Heart right ventricle (tissue), 16 donors: ENCODE results near the gene CPT2. TPM values are rescaled to one million over a fixed set of nuclear protein-coding genes. Genes with fewer than 3 reads are reported as not detected.
"Not testable (repeated sequence)": the region's sequence is repeated elsewhere in the genome, so short reads cannot be mapped to it uniquely, and the experiment has no call there.

Experiments used
- ATAC-seq, 8 donors: fragments of 200-7000 bp; cut with Tn5 transposase; one replicate each; pipeline ENCODE4 v1.9.1; 2020; ENCODE audit warnings: mild to moderate bottlenecking in 8 of 8, moderate library complexity in 8 of 8, moderate number of reproducible peaks in 1 of 8
- DNase-seq, 2 donors: peaks; one replicate each; pipeline ENCODE4 v3.0.0-alpha.2; 2020
- H3K27ac ChIP-seq, 10 donors: fragments of 200-600 bp; sonication (generic) in 2 of 10; one replicate each; pipeline versions ENCODE4 v1.5.0 to v1.8.0; 2020 to 2022; ENCODE audit warnings: mild to moderate bottlenecking in 3 of 10
- H3K27me3 ChIP-seq, 7 donors: fragments of 200-600 bp; one replicate each; pipeline ENCODE4 v1.8.0; 2021 to 2022; ENCODE audit warnings: mild to moderate bottlenecking in 2 of 7
- H3K36me3 ChIP-seq, 9 donors: fragments of 200-600 bp; sonication (generic) in 1 of 9; one replicate each; pipeline versions ENCODE4 v1.5.0 to v1.8.0; 2020 to 2022; ENCODE audit warnings: mild to moderate bottlenecking in 2 of 9
- H3K4me1 ChIP-seq, 9 donors: fragments of 200-600 bp; sonication (generic) in 1 of 9; one replicate each; pipeline versions ENCODE4 v1.5.0 to v1.8.0; 2020 to 2022; ENCODE audit warnings: mild to moderate bottlenecking in 4 of 9
- H3K4me3 ChIP-seq, 10 donors: fragments of 200-600 bp; sonication (generic) in 2 of 10; one replicate each; pipeline versions ENCODE4 v1.5.0 to v1.8.0; 2020 to 2022; ENCODE audit warnings: mild to moderate bottlenecking in 7 of 10, moderate library complexity in 2 of 10
- H3K9me3 ChIP-seq, 11 donors: fragments of 200-600 bp in 10 of 11; sonication (generic) in 2 of 11; one replicate each; pipeline versions ENCODE4 v1.5.0 to v1.8.0; 2013 to 2022; ENCODE audit warnings: mild to moderate bottlenecking in 2 of 11, control low read depth in 1 of 11, moderate library complexity in 1 of 11
- CTCF ChIP-seq, 9 donors: fragments of 200-600 bp; sonication (generic) in 2 of 9; IDR thresholded peaks; one replicate each; pipeline versions ENCODE4 v1.5.0 to v1.8.0; 2021 to 2022; ENCODE audit warnings: antibody characterized with exemption in 9 of 9, mild to moderate bottlenecking in 5 of 9, moderate library complexity in 1 of 9
- WGBS, 2 donors: extraction: QIAGEN DNeasy Blood & Tissue Kit; methylation state at CpG; one replicate each; pipeline ENCODE4 v1.1.7; 2013; ENCODE audit warnings: inconsistent platforms in 1 of 2; 5-methylcytosine and 5-hydroxymethylcytosine counted together
- intact Hi-C, 10 donors: fragments of 100-400 bp; cut with DNase I; formaldehyde crosslinking; loops; one replicate each; pipeline versions ENCODE4 v1.11.1 to v1.14.2; 2022
- polyA plus RNA-seq, 2 donors: library from polyadenylated mRNA; stranded (reverse); fragments of 200-250 nt; gene quantifications; one replicate each; pipeline ENCODE4 v1.2.3, GENCODE V29; 2013
- total RNA-seq, 10 donors: library from RNA; stranded (reverse); fragmentation: NEBNext Ultra II Directional in 3 of 10; extraction: Animal tissue kit (Norgen Biotek cat#: 25700) in 3 of 10; gene quantifications; one replicate each; pipeline versions ENCODE4 v1.2.1 to v1.2.4, GENCODE V29; 2021 to 2023
- donor health status: Arrhythmogenic right ventricular cardiomyopathy.
- donor health status: ischemic (EF 13 %, LVEDD 7.1; RV severe dilation, severe dysfunction).
- donor health status: healthy with polysubstance abuse.
- donor health status: DM: no; HTN: yes; CAD: no.
- donor health status: DM: no; HTN: no; CAD: no.
- donor health status: ischemic (EF 25% LVEDD 6.9; RV normal size, moderate dysfunction).
- donor health status: ischemic (EF 25% LVEDD 5.7; RV mildly dilated, moderate dysfunction).
- donor health status: healthy.
- donor health status: DM: yes; HTN: yes; CAD: no.
- donor health status: Ischemic cardiomyopathy.
- donor health status: ischemic (EF 35%, LVEDD 5.7; RV mildly dilated, moderate dysfunction).
- donor health status: nonischemic (EF 11% LVEDD 7.7; RV severe dilation, severe dysfunction).
- donor health status: DM: yes; HTN: yes; CAD: no.
- donor health status: PGD.
- donor health status: ischemic (EF 29% LVEDD 5.4; RV normal size, mild dysfunction).
- donor health status: nonischemic (EF 23%, LVEDD 6.1; RV moderate dilation, normal function).

Gene CPT2
- total and polyA plus RNA-seq, 12 donors, result 10.3 to 48.7 (median 36.8) TPM

DNA sequence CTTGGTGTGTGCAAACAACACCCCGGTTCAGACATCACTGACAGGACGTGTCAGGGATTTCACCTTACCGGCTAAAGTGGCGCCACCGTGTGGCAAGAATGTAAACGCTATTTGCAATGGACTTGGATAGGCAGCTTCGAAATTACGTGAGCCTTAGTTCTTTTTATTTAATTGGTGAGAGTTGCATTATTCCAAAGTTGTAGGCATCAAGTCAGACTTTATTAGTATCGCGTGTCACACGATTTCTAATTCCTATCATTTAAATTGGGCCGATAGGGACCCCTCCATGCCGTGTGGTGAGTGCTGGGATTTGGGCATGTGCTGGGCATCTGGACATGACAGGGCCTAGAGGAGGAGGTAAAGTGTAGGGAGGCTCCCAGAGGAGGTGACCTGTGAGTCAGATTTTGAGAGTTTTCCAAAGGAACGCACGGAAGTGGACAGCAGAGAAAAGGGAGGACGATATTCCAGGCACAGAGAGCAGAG lies 14.5 kb upstream of the CPT2 start:
- Histone ChIP-seq H3K27me3 (no peaks in the 10 kb centered on the region), H3K4me3 (no peak overlapping the region), H3K9me3 (peaks cover 0 to 4% (median 0%) of the 10 kb centered on the region in 11 donors), H3K36me3 (no peaks in the 10 kb centered on the region), H3K27ac (peak overlapping the region in 3 of 10 donors; percentile 3 to 36 (median 33)), H3K4me1 (peaks cover 0 to 24% (median 4%) of the 10 kb centered on the region in 9 donors)
- TF ChIP-seq CTCF (IDR thresholded peaks at IDR 0.05), result peak; percentile 85 to 94 (median 91)
- 15 to 19% methylated on average over 16 of the region's 16 CpGs for WGBS, 2 donors
- ATAC-seq (peak in 7 of 8 donors; percentile 50 to 84 (median 73)), DNase-seq (peak; percentile 79 to 81)
- intact Hi-C loops, result loop anchor here in 7 of 10 donors (5.0 to 10.0 kb wide), 8 partner anchors 117 to 487 kb away; partner anchors contain the start of genes COA7 (in 3 of the 7), ECHDC2 (in 2 of the 7), PODN (in 2 of the 7) and SCP2 (in 2 of the 7)

GRCh38 chr1:53182716-53183094 lies 13.9 kb upstream of the CPT2 start:
- intact Hi-C loops, result loop anchor here in 7 of 10 donors (5.0 to 10.0 kb wide), 8 partner anchors 118 to 488 kb away; partner anchors contain the start of genes COA7 (in 3 of the 7), ECHDC2 (in 2 of the 7), PODN (in 2 of the 7) and SCP2 (in 2 of the 7)
- TF ChIP-seq CTCF (IDR thresholded peaks at IDR 0.05), result no peak
- DNase-seq (no peak), ATAC-seq (peak in 1 of 8 donors; percentile 4)
- H3K4me3 ChIP-seq, result no peak overlapping the region
- peak overlapping the region in 4 of 10 donors; percentile 3 to 39 (median 34) for H3K27ac ChIP-seq
- H3K36me3 ChIP-seq, result no peaks in the 10 kb centered on the region
- peaks cover 0 to 2% (median 0%) of the 10 kb centered on the region in 7 donors for H3K27me3 ChIP-seq
- peaks cover 0 to 4% (median 0%) of the 10 kb centered on the region in 11 donors for H3K9me3 ChIP-seq
- H3K4me1 ChIP-seq, result peaks cover 0 to 19% (median 4%) of the 10 kb centered on the region in 9 donors
- 74 to 75% methylated on average over 3 of the region's 3 CpGs for WGBS, 2 donors

DNA sequence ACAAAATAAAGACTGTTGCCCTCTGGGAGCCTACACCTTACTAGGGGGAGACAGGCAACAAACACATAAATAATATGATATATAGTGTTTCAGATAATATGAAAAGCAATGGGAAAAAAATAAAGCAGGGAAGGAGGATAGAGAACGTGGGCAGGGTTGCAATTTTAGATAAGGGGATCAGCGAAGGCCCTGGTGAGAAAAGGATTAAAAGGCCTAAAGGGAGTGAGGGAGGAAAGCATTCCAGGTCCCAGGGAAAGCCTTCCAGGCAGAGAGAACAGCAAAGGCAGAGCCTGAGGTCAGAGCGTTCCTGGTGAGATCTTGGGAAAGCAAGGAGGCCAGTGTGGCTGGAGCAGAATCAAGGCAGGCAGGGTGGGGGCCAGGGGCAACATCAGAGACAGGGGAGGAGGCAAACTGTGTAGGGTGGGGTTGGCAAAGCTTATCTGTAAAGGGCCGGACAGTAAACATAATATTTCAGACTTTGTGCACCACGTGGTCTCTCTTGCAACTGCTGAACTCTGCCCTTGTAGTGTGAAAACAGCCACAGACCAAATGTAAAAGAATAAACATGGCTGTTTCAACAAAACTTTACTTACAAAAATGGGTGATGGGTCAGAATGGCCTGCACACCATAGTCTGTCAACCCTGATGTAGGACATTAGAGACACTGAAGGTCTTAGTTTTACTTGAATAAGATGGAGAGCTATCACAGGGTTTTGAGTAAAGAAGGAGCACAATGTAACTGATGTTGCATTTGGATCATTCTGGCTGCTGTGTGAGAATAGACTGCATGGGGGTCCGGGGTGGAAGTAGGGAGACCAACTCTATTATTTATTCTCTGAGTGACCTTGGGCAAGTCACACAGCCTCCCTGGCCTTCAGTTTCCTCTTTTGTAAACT lies 13.3 kb upstream of the CPT2 start:
- intact Hi-C loops, result loop anchor here in 7 of 10 donors (5.0 to 10.0 kb wide), 8 partner anchors 119 to 489 kb away; partner anchors contain the start of genes COA7 (in 3 of the 7), ECHDC2 (in 2 of the 7), PODN (in 2 of the 7) and SCP2 (in 2 of the 7)
- no peak for TF ChIP-seq CTCF (IDR thresholded peaks at IDR 0.05)
- peak in 4 of 8 donors; percentile 42 to 63 (median 50) for ATAC-seq
- Histone ChIP-seq H3K4me1 (peaks cover 0 to 19% (median 4%) of the 10 kb centered on the region in 9 donors), H3K36me3 (no peaks in the 10 kb centered on the region), H3K27me3 (peaks cover 0 to 2% (median 0%) of the 10 kb centered on the region in 7 donors), H3K9me3 (peaks cover 0 to 4% (median 0%) of the 10 kb centered on the region in 11 donors), H3K27ac (peak overlapping the region in 4 of 10 donors; percentile 3 to 39 (median 34)), H3K4me3 (no peak overlapping the region)
- no peak for DNase-seq
- 73 to 75% methylated on average over 6 of the region's 6 CpGs for WGBS, 2 donors

DNA sequence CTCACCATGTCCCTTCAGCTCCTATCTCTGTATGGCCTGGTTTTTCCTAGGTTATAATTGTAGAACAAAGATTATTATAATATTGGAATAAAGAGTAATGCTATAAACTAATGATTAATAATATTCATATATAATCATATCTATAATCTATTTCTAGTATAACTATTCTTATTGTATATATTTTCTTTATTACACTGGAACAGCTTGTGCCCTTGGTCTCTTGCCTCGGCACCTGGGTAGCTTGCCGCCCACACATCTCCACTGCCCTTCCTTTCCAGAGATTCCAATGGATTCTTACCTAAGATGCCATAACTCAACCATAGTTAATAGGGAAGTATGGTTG lies 10.7 kb upstream of the CPT2 start:
- ATAC-seq, result not testable (repeated sequence)
- peak in 5 of 9 donors; percentile 14 to 42 (median 20) for TF ChIP-seq CTCF (IDR thresholded peaks at IDR 0.05)

More for the DNA sequence above, 10.7 kb upstream of the CPT2 start:
- not testable (repeated sequence) for H3K27ac ChIP-seq, DNase-seq, H3K9me3 ChIP-seq, H3K36me3 ChIP-seq, H3K4me3 ChIP-seq, H3K27me3 ChIP-seq
- WGBS, 2 donors, result 79 to 80% methylated on average over 2 of the region's 2 CpGs
- intact Hi-C loops, result loop anchor here in 7 of 10 donors (2.0 to 10.0 kb wide), 8 partner anchors 121 to 491 kb away; partner anchors contain the start of genes COA7 (in 3 of the 7), ECHDC2 (in 2 of the 7), SCP2 (in 2 of the 7) and PODN (in 1 of the 7)
- H3K4me1 ChIP-seq, result peaks cover 0 to 19% (median 4%) of the 10 kb centered on the region in 9 donors
